ENCODE data around the gene YAF2.

DNA sequence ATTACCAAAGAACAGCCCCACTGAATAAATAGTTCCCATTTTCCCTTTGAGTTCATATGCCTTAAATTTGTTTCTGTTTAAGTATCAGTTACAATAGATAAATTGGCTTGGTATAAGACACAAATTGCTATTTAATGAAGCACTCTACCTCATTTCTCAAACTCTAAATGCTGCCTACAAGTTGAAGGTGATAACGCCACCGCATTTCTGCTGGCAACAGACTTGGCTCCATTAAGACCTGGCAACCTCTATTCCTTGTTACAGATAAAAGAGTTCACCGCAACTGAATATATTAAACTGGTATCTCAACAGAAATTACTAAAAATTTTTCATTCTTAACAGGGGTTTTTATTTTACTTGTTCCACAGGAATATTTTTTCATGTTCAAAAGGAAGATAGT lies 129.0 kb downstream of the YAF2 start:
- TF ChIP-seq EZH2 (IDR thresholded peaks at IDR 0.05) (no peak), POLR2AphosphoS5 (IDR thresholded peaks at IDR 0.05; ENCODE audit: borderline replicate concordance, low read depth, low read length) (no peak)
